Sciatic nerve (tissue), 2 donors: ENCODE measurements around the gene CCL7. TPM values are rescaled to one million over a fixed set of nuclear protein-coding genes. Genes with fewer than 3 reads are reported as not detected.

Experiments
- ATAC-seq: fragments of 200-7000 bp; cut with Tn5 transposase; one replicate; pipeline ENCODE4 v1.9.1; 2020; ENCODE audit warnings: mild to moderate bottlenecking, moderate library complexity
- DNase-seq: peaks from one replicate; pipeline ENCODE4 v3.0.0-alpha.2; 2020; ENCODE audit warnings: low spot score
- intact Hi-C: fragments of 100-400 bp; cut with DNase I; formaldehyde crosslinking; loops from one replicate; pipeline ENCODE4 v1.14.2; 2022
- total RNA-seq: library from RNA; stranded (reverse); fragmentation: NEBNext Ultra II Directional; extraction: Animal tissue kit (Norgen Biotek cat#: 25700); gene quantifications from one replicate; pipeline ENCODE4 v1.2.1, GENCODE V29; 2021
- donor health status: DM: no; HTN: no; CAD: no.
- donor health status: DM: no; HTN: no; CAD: no.

The CCL7 gene
- total RNA-seq, 1 donor from 2014 or later = 1.6 TPM

- intact Hi-C loops = no loop called here
- DNase-seq (no peak), ATAC-seq (no peak)
These were observed 26.4 kb upstream of the CCL7 start for GRCh38 chr17:34243364-34244320.

DNA sequence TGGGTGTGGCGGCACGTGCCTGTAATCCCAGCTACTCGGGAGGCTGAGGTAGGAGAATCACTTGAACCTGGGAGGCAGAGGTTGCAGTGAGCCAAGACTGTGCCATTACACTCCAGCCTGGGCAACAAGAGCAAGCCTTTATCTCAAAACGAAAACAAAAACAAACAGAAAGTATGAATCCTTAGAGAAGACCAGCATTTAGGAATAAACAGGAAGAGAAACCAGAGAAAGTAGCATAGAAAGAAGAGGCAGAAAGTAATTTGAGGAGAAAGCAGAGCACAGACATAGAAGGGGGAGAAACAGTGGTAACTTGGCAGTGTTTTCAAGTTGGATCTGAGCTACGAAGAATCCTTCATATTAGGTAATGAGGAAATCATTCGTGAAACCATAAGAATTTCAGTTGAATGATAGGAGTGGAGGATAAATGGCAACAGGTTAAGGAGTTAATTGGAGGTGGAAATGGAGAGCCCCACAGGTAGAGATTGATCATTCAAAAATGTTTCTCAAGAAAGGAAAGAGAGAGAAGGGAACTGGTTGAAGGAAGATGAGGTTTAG, 24.6 kb upstream of the CCL7 start:
- ATAC-seq (no peak), DNase-seq (no peak)
- intact Hi-C loops = no loop called here

DNA sequence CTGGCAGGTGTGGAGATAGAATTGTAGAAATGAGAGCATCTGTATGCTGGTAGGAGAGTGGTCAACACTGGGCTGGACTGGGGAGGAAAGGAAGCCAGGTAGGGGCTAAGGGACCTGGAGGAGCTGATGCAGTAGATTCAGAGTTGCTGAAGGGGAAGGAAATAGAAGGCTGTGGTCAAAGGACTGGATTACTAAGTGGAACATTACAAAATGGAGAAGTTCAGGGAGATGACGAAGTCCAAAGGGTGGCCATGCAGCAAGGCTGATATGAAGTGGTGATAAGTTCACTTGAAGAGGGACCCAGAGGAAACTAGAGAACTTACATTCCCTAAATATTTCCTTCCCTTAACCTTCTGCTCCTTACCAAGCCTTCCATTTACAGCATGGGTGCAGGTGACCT, 23.6 kb upstream of the CCL7 start:
- peak; percentile 47 for ATAC-seq
- DNase-seq = no peak
- intact Hi-C loops = no loop called here

GRCh38 chr17:34246881-34247280, 23.1 kb upstream of the CCL7 start:
- DNase-seq = no peak
- no peak for ATAC-seq
- intact Hi-C loops = no loop called here

- DNase-seq (no peak), ATAC-seq (no peak)
- intact Hi-C loops = no loop called here
These were observed 21.5 kb upstream of the CCL7 start for GRCh38 chr17:34248511-34249024.

DNA sequence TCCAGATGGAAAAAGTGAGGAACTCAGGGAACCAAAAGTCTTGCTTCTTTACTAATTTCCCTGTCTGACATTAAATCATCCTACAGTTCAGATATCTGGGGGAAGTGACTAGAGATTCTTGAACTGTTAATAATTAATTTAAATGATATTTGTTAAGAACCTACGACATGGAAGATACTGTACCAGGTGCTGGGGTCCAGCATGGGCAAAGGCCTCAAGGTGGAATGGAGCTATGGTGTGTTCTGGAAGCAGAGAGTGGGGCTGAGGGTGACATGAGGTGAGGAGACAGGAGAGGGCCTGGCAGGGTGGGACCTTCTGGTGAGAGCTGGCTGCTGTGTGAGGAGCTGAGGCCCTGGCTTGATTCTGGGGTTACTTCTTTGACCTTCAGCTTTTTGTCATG, 21.0 kb upstream of the CCL7 start:
- intact Hi-C loops = no loop called here
- DNase-seq (no peak), ATAC-seq (no peak)

- intact Hi-C loops = no loop called here
- DNase-seq (no peak), ATAC-seq (no peak)
These were observed 20.5 kb upstream of the CCL7 start for GRCh38 chr17:34249478-34249877.

GRCh38 chr17:34251186-34251585, 18.8 kb upstream of the CCL7 start:
- intact Hi-C loops = no loop called here
- no peak for ATAC-seq
- DNase-seq = no peak

GRCh38 chr17:34252095-34252443, 18.0 kb upstream of the CCL7 start:
- intact Hi-C loops = no loop called here
- DNase-seq = no peak
- peak; percentile 44 for ATAC-seq

DNA sequence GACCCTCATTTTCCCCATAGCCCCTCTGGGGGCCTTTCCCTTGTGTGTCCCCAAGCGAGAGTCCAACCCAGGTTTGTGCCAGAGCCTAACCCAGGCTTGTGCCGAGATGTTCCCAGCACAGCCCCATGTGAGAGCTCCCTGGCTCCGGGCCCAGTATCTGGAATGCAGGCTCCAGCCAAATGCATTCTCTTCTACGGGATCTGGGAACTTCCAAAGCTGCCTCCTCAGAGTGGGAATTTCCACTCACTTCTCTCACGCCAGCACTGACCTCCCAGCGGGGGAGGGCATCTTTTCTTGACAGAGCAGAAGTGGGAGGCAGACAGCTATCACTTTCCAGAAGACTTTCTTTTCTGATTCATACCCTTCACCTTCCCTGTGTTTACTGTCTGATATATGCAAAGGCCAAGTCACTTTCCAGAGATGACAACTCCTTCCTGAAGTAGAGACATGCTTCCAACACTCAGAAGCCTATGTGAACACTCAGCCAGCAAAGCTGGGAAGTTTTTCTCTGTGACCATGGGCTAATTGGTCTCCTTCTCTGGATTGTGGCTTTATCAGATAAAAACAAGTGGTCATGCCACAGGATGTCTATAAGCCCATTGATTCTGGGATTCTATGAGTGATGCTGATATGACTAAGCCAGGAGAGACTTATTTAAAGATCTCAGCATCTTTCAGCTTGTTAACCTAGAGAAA, 17.4 kb upstream of the CCL7 start:
- DNase-seq (peak; percentile 97), ATAC-seq (peak; percentile 91)
- intact Hi-C loops = no loop called here

- intact Hi-C loops = no loop called here
- DNase-seq (no peak), ATAC-seq (no peak)
These were observed 16.9 kb upstream of the CCL7 start for GRCh38 chr17:34253139-34253525.

DNA sequence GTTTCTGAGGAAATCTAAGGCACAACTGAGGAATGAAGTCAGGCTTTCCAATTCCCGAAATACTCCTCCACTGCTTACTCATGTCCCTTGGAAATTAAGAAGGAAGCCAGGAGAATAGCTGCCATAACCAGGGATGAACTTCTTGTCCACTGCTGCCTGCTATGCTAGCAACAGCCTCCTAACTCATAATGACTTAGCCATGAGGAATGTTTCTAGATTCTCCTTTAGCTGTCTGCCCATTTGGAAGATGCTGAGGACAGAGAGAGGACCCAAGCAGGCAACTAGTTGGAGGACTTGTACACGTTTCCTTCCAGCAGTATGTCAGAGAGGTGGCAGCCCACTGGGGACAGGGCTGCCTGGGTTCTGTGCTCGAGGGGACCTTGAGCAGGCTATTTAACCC, 15.9 kb upstream of the CCL7 start:
- intact Hi-C loops = no loop called here
- peak; percentile 49 for ATAC-seq
- DNase-seq = no peak

DNA sequence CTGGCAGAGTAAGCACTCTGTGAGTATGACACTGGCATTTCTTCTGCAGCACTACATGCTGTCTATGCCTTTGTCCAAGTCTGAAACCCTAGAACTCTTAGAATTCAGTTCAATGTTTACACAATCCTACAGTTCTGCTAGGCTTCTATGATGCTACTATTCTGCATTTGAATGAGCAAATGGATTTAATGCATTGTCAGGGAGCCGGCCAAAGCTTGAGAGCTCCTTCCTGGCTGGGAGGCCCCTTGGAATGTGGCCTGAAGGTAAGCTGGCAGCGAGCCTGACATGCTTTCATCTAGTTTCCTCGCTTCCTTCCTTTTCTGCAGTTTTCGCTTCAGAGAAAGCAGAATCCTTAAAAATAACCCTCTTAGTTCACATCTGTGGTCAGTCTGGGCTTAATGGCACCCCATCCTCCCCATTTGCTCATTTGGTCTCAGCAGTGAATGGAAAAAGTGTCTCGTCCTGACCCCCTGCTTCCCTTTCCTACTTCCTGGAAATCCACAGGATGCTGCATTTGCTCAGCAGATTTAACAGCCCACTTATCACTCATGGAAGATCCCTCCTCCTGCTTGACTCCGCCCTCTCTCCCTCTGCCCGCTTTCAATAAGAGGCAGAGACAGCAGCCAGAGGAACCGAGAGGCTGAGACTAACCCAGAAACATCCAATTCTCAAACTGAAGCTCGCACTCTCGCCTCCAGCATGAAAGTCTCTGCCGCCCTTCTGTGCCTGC, 15.2 kb upstream of the CCL7 start, which contains the start of gene CCL2:
Gene CCL2, plus strand, starts transcription at position 635 of the 730 bp plus-strand sequence. Its CDS starts 65 bp downstream, at position 700.
- DNase-seq = peak; percentile 87
- peak; percentile 88 for ATAC-seq
- intact Hi-C loops = no loop called here

- DNase-seq (no peak), ATAC-seq (no peak)
- intact Hi-C loops = no loop called here
These were observed 14.7 kb upstream of the CCL7 start for GRCh38 chr17:34255381-34255732.

GRCh38 chr17:34255841-34256240, 14.2 kb upstream of the CCL7 start:
- ATAC-seq = no peak
- intact Hi-C loops = no loop called here
- DNase-seq = no peak

- ATAC-seq (no peak), DNase-seq (no peak)
- intact Hi-C loops = no loop called here
These were observed 12.6 kb upstream of the CCL7 start for GRCh38 chr17:34257299-34257985.

DNA sequence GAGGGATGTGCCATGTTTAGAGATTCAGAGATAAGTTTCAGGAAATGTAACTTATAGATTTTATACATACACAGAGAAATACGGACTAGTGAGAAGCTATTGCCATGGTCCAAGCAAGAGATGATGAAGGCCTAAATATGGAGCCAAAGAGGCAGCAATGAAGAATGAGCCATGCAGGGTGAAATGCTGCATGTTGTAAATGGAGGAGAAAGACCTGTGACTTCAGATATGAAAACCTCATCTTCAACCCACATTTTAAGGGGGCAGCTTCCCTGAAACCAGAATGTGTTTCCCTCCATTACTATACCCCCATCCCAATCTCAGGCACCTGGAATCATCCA, 12.1 kb upstream of the CCL7 start:
- DNase-seq (no peak), ATAC-seq (no peak)
- intact Hi-C loops = no loop called here

DNA sequence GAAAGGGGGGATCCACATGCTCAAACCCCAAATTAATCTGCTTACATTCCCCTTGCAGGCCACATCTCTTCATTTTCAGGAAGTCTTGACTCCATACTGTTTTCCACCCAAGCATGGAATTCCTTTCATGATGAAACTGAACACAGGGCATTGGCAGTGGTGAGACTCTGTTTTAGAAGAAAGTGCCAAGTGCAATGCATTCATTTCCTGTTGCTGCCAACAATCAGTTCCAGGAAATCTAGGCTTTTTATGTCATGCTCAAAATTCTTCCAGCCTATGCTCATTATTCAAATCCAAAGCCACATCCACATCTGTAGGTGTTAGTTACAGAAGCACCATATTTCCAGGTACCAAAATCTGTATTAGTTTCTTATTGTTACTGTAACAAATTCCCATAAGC, 10.9 kb upstream of the CCL7 start:
- intact Hi-C loops = no loop called here
- no peak for DNase-seq
- no peak for ATAC-seq

DNA sequence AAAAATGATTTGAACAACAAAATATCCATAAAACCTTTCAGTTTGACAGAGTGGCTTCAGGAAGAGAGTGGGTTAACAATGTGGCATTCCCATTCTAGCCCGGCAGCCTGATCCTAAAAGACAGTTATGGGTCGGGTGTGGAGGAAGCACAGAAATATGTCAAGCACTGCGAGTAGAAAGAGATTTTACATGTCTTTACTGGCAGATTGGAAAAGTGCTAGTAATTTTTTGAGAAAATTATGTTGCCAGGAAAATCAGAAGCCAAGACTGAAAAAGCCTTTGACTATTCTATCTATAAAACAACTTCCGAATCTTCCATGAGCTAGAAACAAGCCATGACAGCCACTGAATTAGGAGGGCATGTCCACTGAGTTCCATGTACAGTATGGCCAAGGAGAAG, 9.2 kb upstream of the CCL7 start:
- intact Hi-C loops = no loop called here
- no peak for DNase-seq
- ATAC-seq = no peak
